ENCODE data around the gene TMEM17. TPM values are rescaled to one million over a fixed set of nuclear protein-coding genes. Genes with fewer than 3 reads are reported as not detected.

Gene TMEM17
- total RNA-seq, 1 donor from 2014 or later = 0.99 TPM

DNA sequence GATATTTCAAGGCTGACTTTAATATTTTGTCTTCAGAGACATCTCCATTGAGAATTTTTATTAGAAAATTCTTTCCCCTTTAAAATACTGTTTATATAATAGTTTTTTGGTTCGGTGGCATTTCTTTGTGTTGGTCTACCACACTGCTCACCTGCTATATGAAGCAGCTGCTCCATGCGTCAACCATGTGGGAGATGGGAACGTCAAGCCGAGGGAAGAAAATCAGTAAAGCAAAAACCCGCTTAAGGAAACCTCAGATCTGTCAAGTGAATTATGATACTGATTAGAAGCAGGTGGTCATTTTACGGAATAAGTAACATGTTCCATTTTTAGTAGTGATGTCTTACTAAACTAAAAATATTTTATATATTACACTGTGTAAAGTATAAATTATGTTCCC, 5.6 kb upstream of the TMEM17 start:
- DNase-seq (ENCODE audit: low read depth in 2 of 2) = no peak

DNA sequence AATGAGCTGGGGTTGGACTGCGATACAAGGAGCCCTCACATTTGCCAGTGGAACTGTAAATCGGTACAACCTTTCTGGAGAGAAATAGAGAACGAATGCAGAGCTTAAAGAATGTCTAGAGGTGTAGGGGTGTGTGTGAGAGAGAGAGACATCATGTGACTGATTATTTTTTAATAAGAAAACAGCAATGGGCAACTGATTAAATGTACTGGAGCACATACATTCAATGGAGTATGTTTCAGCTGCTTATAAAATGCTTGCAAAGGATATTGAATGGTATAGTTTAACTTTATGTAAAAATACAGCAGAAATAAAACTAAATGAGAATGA, 391 bp upstream of the TMEM17 start:
- DNase-seq (ENCODE audit: low read depth in 2 of 2) = no peak

- no peak for DNase-seq (ENCODE audit: low read depth in 2 of 2)
Measured at GRCh38 chr2:62505109-62505749, 766 bp downstream of the TMEM17 start.

DNA sequence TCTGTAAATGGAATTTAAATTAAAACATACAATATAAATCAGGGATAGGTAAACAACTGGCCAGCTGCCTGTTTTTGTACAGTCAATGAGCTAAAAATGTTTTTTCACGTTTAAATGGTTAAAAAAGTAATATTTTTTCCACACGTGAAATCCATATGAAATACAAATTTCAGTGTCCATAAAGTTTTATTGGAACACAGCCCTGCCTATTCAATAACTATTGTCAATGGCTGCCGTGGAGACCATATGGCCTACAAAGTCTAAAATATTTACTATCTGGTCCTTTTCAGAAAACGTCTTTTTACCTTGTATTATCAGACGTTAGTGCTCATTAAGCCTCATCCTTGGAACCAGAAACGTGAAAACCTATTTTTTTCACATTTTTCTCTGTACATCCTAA, 1.3 kb downstream of the TMEM17 start:
- no peak for DNase-seq (ENCODE audit: low read depth in 2 of 2)

DNA sequence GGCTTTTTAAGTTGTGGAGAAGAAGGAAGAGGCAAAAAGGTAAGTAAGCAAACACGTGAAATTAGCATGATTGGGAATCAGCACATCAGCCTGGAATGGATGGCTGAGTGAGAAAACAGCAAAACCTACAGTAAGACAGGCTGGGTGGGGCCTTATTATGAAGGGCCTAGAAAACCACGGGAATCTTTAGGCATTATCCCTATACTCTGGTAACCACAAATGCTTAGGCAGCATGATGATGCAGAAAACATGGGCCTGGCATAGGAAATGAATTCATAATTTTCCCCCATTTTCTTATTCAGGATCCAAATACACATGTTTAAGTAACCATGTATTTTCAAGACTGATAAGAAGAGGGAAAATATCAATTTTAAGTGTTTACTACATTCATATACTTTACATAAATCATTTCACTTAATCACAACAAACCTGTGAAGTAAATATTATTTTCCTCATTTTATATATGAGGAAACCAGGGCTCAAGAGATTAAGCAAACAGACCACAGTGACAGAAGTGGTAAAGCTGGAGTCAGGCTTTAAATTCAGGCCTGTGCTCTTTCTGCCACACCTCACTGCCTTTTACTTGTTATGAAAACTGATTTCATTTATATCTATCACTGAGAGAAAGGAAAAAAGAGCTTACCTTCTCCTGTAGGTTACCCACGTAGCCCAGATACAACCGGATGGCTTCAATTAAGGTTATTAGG, 4.0 kb downstream of the TMEM17 start:
- DNase-seq (ENCODE audit: low read depth in 2 of 2) = no peak

- no peak for DNase-seq (ENCODE audit: low read depth in 2 of 2)
Measured at GRCh38 chr2:62501069-62501468, 4.9 kb downstream of the TMEM17 start.

- DNase-seq (ENCODE audit: low read depth in 2 of 2) = no peak
Measured at GRCh38 chr2:62499430-62500060, 6.5 kb downstream of the TMEM17 start.

- DNase-seq (ENCODE audit: low read depth in 2 of 2) = no peak
Measured at GRCh38 chr2:62498739-62499138, 7.3 kb downstream of the TMEM17 start.

DNA sequence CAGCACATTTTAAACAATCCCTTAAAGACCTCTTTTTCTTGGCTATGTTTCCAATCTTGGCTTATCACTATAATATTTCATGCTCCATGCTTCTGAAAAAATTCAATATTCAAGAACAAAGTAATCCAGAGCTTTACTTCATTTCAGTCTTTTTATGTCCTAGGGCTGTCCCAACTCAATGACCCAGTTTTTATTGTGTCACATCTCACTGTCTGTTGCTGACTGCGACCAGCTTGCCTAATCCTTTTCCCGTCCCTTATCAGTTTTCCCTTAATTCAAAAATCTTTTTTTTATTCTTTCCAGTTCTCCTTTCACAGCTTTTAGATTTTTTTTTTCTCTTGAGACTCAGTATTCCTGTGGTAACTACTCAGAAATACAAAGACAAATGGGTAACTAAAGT, 10.2 kb downstream of the TMEM17 start:
- no peak for DNase-seq (ENCODE audit: low read depth in 2 of 2)

- no peak for DNase-seq (ENCODE audit: low read depth in 2 of 2)
Measured at GRCh38 chr2:62492048-62492447, 13.9 kb downstream of the TMEM17 start.

DNA sequence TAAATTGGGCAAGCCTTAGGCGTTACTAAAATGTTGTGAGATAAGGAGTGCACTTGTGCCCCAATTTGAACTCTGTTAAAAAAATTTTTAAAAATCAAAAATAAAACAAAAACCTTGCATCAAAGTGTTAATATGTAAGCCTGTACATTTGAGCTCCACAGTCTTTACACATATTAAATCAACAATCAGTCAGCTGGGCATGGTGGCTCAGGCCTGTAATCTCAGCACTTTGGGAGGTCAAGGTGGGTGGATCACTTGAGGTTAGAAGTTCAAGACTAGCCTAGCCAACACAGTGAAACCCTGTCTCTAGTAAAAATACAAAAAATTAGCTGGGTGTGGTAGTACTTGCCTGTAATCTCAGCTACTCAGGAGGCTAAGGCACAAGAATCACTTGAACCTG, 16.3 kb downstream of the TMEM17 start:
- no peak for DNase-seq (ENCODE audit: low read depth in 2 of 2)

DNA sequence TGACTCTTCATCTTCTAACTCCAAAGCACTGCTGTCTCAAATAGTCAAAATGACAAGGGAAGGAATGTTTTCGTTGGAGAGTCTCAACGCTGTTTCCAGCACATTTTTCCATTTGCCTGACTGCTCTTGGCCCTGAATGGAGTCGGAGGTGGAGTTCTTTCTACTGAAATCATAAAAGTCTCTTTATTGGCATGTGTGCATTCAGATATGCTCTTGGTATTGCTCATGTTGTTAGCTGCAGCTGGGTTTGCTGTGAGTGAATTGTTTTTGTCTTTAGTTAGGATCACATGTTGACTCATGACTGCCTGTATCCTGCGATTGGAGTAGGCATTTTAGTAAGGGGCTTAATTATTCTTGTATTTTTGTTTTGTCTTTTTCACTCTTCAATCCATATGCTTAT, 16.8 kb downstream of the TMEM17 start:
- peak; percentile 70 to 83 for DNase-seq (ENCODE audit: low read depth in 2 of 2)

GRCh38 chr2:62486439-62486765, 19.6 kb downstream of the TMEM17 start:
- DNase-seq (ENCODE audit: low read depth in 2 of 2) = no peak

DNA sequence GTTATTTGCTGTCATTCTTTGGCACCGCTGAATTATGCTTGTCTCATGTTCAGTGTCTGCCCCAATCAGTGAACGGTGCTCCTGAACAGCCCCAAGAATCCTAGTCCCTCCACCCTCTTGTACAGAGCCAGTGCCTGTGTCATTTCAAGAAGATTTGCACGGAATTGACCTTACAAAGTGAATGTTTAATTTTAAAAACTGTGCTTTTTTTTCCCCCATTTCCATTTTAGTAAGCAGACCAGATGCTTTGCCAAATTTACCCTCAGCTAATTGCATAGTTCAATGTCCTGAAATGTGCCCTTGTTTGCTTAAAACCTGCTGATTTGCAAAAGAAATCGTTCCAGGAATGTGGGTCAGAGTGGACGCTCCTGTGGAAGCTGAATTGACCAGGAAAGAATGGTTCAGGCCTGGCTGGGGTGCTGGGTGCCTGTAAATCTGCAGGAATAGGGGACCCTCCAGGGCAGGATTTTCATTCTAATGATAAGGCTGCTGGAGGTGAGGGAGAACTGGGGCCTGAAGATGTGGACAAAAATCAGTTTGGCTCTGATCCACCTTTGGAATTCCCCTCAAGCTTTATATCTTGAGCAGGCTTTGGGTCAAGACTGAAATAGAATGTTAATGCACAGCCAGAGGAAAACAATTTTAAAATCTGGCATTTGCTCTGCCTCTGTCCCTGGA, 20.1 kb downstream of the TMEM17 start:
- no peak for DNase-seq (ENCODE audit: low read depth in 2 of 2)

DNA sequence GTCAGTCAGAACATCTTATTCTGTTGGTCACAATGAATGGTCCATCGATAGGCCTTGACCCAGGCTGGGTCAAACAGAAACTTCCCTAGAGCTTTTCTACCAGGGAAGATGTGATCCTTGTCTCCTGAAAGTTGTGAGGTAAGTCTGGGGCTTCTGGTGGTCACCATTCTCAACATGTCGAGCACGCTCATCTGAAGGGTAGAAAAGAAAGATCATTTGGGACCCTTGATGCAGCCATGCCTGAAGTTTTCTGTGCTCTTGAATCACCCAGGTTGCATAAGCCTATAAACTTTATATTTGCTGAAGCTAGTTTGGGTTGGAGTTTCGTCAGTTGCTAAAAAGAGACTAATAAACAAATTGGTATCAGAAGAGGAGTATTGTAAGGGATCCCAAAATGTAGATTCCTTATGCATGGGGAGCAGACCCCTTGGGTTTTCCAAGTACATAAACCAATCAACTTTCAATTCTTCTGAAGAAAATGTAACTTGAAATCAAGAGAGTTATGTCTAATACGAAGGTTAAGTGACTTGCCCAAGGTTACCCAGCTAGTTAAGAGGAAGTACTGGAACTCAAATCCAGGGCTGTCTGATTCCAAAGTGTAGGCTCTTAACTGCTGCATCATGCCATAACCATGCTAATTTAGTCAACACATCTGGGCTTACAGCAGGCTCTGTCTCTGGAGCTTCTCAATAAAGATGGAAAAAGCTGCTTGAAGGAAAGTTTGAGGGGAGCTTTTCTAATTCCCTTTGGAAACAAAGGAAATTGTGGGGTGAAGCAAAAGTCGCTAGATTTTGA, 23.2 kb downstream of the TMEM17 start:
- DNase-seq (ENCODE audit: low read depth in 2 of 2) = no peak

DNA sequence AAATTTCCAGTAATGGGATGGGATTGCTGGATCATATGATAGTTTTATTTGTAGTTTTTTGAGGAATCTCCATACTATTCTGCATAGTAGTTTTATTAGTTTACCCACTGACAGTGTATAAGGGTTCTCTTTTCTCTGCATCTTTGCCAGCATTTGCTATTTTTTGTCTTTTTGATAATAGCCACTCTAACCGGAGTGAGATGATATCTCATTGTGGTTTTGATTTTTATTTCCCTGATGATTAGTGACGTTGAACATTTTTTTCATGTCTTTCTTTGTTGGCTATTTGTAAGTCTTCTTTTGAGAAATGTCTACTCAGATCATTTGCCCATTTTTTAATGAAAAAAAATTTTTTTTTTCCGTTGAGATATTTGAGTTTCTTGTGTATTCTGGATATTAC, 26.1 kb downstream of the TMEM17 start:
- DNase-seq (ENCODE audit: low read depth in 2 of 2) = no peak

DNA sequence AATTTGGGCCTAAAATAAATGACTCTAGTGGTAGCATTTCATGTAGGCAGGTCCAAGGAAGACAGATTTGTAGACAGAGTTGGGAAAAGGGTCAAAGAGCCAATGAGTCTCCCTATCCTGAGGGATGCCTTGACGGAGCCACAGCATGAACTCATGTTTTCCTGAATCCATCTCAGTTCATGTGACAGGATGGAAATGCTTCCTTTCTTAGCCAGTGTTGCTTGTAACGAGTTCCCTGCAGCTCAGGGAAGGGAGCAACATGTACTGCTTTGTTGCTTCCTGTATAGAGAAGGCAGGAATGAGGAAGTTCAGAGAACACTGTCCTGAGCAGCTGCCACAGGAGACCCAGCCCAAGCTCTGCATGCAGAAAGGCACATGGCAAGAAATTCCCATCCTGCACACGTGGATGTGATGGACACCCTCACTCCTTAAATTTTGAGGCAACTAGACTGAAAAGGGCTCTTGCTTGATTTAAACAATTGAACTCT, 27.9 kb downstream of the TMEM17 start:
- peak; percentile 60 to 90 for DNase-seq (ENCODE audit: low read depth in 2 of 2)

GRCh38 chr2:62477573-62477972, 28.4 kb downstream of the TMEM17 start:
- peak in 1 of 2 donors; percentile 5 for DNase-seq (ENCODE audit: low read depth in 2 of 2)

- peak; percentile 76 to 88 for DNase-seq (ENCODE audit: low read depth in 2 of 2)
Measured at GRCh38 chr2:62475172-62476011, 30.6 kb downstream of the TMEM17 start.

GRCh38 chr2:62474176-62474575, 31.8 kb downstream of the TMEM17 start:
- DNase-seq (ENCODE audit: low read depth in 2 of 2) = no peak

All from lung microvascular endothelial cell (primary cell).